ENCODE data around the gene HOMER2.
"Not testable (repeated sequence)": the region's sequence is repeated elsewhere in the genome, so short reads cannot be mapped to it uniquely, and the experiment has no call there.

HOMER2 gene

DNA sequence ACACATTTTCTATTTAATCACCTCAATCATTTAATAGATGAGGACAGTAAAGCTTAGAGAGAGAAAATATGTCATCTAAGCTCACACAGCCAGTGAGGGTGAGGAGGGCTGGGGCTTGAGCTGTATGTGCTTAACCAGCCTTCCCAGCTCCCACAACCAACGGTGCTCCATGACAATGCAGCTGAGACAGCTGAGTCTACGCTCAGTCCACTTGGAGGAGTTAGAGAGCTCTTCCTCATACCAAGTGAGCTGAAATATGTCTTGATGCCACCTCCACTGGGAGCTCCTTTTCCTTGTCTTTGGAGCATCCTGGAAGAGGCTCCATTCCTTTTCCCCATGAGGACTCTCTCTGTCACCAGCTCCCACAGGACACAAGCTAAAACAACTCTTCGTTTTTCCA is 9.3 kb downstream of the HOMER2 start:
- Histone ChIP-seq H3K27ac (ENCODE audit: low read length) (no peak overlapping the region), H3K4me1 (ENCODE audit: insufficient read depth, low read length) (no peaks in the 10 kb centered on the region), H3K9ac (ENCODE audit: low read depth, low read length) (no peak overlapping the region), H3K27me3 (ENCODE audit: insufficient read depth, low read length) (no peaks in the 10 kb centered on the region), H3K9me3 (ENCODE audit: insufficient read depth, low read depth, low read length) (no peaks in the 10 kb centered on the region), H3K36me3 (ENCODE audit: insufficient read depth, low read depth, low read length) (no peaks in the 10 kb centered on the region), H3K4me3 (ENCODE audit: low read length) (no peak overlapping the region)

DNA sequence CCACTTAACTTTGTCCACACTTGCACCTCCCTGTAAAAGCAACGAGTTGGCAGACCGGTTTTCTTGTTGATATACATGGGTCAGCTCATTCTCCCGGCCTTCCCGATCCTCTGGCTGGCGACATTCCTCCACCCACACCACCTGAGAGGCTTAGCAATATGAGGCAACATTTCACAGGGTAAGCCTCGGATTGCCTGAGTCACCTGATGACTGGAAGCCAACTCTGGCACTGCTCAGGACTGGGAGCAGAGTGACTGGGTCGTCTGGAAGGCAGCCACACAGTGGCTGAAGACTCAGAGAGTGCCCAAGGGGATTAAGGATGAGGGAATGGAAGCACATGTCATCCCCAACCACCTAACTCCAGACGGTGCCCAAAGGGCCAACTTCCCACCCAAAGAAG is 9.8 kb downstream of the HOMER2 start:
- Histone ChIP-seq H3K36me3 (ENCODE audit: insufficient read depth, low read depth, low read length) (no peaks in the 10 kb centered on the region), H3K4me3 (ENCODE audit: low read length) (no peak overlapping the region), H3K9ac (ENCODE audit: low read depth, low read length) (no peak overlapping the region), H3K27ac (ENCODE audit: low read length) (no peak overlapping the region), H3K9me3 (ENCODE audit: insufficient read depth, low read depth, low read length) (no peaks in the 10 kb centered on the region), H3K27me3 (ENCODE audit: insufficient read depth, low read length) (no peaks in the 10 kb centered on the region), H3K4me1 (ENCODE audit: insufficient read depth, low read length) (no peaks in the 10 kb centered on the region)

DNA sequence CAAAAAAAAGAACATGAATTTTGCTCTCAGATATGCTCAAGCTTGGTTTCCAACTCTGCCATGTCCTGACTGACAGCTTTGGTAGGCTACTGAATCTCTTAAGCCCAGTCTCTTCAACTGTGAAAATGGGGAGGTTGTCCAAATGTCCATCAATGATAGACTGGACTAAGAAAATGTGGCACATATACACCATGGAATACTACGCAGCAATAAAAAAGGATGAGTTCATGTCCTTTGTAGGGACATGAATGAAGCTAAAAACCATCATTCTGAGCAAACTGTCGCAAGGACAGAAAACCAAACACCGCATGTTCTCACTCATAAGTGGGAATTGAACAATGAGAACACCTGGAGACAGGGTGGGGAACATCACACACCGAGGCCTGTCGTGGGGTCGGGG is 12.8 kb downstream of the HOMER2 start:
- not testable (repeated sequence) for H3K4me1 ChIP-seq (ENCODE audit: insufficient read depth, low read length); H3K4me3 ChIP-seq (ENCODE audit: low read length); H3K36me3 ChIP-seq (ENCODE audit: insufficient read depth, low read depth, low read length); H3K27me3 ChIP-seq (ENCODE audit: insufficient read depth, low read length); H3K9me3 ChIP-seq (ENCODE audit: insufficient read depth, low read depth, low read length); H3K9ac ChIP-seq (ENCODE audit: low read depth, low read length); H3K27ac ChIP-seq (ENCODE audit: low read length)

DNA sequence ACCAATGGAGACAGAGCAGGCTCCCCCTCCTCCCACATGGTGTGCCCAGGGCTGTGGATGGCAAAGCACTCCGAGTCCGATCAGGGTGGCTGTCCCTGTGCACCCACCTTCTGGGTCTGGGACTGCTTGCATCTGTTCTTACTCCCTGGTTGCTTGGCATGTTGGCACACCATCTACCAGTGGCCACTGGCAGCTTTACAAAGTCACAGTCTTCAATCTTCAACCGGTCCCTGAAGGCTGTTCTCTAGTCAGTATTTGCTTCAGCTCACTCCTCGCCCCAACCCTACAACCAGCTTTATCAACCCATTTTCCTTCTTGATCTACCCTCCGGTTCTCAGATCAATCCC is 14.8 kb downstream of the HOMER2 start:
- Histone ChIP-seq H3K4me3 (ENCODE audit: low read length) (no peak overlapping the region), H3K9me3 (ENCODE audit: insufficient read depth, low read depth, low read length) (no peaks in the 10 kb centered on the region), H3K4me1 (ENCODE audit: insufficient read depth, low read length) (no peaks in the 10 kb centered on the region), H3K27me3 (ENCODE audit: insufficient read depth, low read length) (no peaks in the 10 kb centered on the region), H3K36me3 (ENCODE audit: insufficient read depth, low read depth, low read length) (no peaks in the 10 kb centered on the region), H3K27ac (ENCODE audit: low read length) (no peak overlapping the region), H3K9ac (ENCODE audit: low read depth, low read length) (no peak overlapping the region)

DNA sequence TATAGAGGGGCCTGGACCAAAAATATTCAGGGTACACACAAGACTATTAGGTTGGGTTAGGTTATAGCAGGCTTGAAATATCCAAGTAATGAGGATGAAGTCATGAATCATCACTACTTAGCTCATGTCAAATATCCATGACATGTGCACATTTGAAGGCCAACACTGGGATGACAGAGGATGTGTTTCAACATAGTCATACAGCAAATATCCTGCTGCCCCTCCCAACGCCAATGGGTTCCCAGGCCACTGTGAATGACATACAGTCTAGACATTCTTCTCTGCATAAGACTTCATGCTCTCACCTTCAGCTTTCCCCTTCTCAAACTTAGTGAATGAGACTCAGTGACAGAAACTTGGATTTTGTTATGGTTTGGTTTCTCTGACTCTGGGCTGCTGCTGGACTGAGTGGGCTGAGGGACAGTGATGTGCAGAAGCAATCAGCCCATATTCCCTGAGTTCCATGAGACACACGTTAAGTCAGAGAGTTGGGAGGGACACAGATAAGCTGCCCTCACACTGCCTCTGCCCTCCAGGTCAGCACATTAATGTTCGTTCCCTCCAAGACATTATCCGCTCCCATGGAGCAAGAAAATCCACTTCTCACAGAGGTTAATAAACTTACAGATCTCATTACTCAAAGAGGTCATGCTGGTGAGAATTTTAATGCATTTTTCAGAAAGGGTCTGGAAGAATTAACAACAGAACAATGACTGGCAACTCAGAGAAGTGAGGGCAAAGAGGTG is 15.4 kb downstream of the HOMER2 start:
- H3K9ac ChIP-seq (ENCODE audit: low read depth, low read length), result no peak overlapping the region
- H3K27ac ChIP-seq (ENCODE audit: low read length), result no peak overlapping the region
- no peak overlapping the region for H3K4me3 ChIP-seq (ENCODE audit: low read length)
- no peaks in the 10 kb centered on the region for H3K36me3 ChIP-seq (ENCODE audit: insufficient read depth, low read depth, low read length)
- no peaks in the 10 kb centered on the region for H3K9me3 ChIP-seq (ENCODE audit: insufficient read depth, low read depth, low read length)
- no peaks in the 10 kb centered on the region for H3K4me1 ChIP-seq (ENCODE audit: insufficient read depth, low read length)
- H3K27me3 ChIP-seq (ENCODE audit: insufficient read depth, low read length), result no peaks in the 10 kb centered on the region

DNA sequence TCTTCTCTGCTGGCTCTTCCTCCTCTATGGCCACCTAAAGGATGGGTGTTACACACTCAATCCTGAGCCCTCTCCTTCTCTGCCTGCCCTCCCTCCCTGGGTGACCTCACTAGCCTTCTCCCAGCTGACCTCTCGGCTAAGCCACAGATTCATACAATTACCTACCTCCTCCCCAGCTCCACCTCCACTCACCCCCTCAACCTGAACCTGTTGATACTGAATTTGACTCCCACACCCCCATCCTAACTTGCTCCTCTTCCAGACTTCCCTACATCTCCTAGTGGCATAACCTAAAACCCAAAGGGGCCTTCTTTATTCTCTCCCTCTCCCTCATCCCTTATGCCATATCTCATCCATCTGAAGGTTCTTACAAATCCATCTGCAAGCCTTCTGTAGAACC is 17.1 kb downstream of the HOMER2 start:
- no peak overlapping the region for H3K9ac ChIP-seq (ENCODE audit: low read depth, low read length)
- peaks cover 2% of the 10 kb centered on the region; the same call in 1 of the 2 replicates for H3K4me1 ChIP-seq (ENCODE audit: insufficient read depth, low read length)
- H3K36me3 ChIP-seq (ENCODE audit: insufficient read depth, low read depth, low read length), result no peaks in the 10 kb centered on the region
- H3K27me3 ChIP-seq (ENCODE audit: insufficient read depth, low read length), result no peaks in the 10 kb centered on the region
- H3K27ac ChIP-seq (ENCODE audit: low read length), result no peak overlapping the region
- H3K4me3 ChIP-seq (ENCODE audit: low read length), result no peak overlapping the region
- H3K9me3 ChIP-seq (ENCODE audit: insufficient read depth, low read depth, low read length), result no peaks in the 10 kb centered on the region

DNA sequence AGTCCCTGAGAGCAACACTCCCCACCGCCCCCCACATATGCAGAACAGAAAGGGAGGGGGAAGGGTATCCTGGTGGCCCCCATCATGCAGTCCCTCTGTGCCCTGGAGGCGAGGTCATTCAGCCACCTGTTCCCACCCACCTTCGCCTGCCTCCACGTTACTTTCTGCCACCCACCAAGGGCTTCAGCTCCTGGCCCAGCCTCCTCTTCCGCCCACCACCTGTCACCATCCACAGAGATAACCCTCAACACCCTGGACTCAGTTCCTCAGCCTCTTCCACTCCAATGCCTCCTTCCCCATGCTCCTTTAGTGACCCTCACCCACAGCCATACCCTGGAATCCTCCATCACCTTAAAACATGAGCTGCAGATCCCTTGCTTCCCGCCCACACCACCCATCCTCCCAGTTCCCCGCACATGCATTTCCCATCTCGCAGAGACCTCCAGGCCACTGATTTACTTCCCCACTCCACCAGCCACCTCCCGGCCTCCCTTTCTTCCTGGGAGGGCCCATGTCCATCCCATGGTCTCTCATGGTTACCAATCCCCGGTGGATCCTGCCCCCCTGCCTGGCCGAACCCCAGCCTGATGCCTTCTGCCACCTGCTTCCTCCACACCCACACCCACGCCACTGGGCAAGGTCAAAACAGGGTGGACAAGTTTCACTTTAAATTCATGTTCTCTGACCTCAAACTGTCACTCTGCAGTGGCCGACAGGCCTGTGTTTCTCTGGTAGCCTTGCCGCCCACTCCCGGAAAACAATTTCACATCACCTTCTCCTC is 18.2 kb downstream of the HOMER2 start:
- H3K4me1 ChIP-seq (ENCODE audit: insufficient read depth, low read length), result peaks cover 2% of the 10 kb centered on the region; the same call in 1 of the 2 replicates
- H3K36me3 ChIP-seq (ENCODE audit: insufficient read depth, low read depth, low read length), result no peaks in the 10 kb centered on the region
- no peak overlapping the region for H3K4me3 ChIP-seq (ENCODE audit: low read length)
- no peak overlapping the region for H3K9ac ChIP-seq (ENCODE audit: low read depth, low read length)
- H3K27me3 ChIP-seq (ENCODE audit: insufficient read depth, low read length), result no peaks in the 10 kb centered on the region
- H3K9me3 ChIP-seq (ENCODE audit: insufficient read depth, low read depth, low read length), result no peaks in the 10 kb centered on the region
- no peak overlapping the region for H3K27ac ChIP-seq (ENCODE audit: low read length)

DNA sequence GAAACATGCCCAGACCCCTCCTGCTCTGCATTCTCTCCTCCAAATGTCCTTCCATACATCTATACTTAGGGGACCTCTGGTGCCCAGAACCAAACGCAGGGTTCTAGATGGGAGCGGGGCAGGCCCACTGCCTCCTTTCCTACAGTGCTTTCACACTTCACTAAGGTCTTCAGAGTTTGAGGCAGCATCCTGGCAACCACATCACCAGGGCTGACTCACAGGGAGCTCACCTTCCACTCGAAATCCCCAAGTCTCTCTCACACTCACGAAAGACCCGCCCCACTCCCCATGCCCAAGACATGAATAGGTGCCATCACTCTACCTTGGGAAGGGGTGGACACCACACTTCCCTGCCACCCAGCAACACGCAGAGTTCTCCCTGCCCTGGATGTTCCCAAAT is 18.9 kb downstream of the HOMER2 start:
- H3K27me3 ChIP-seq (ENCODE audit: insufficient read depth, low read length), result no peaks in the 10 kb centered on the region
- H3K9me3 ChIP-seq (ENCODE audit: insufficient read depth, low read depth, low read length), result no peaks in the 10 kb centered on the region
- no peak overlapping the region for H3K27ac ChIP-seq (ENCODE audit: low read length)
- H3K9ac ChIP-seq (ENCODE audit: low read depth, low read length), result no peak overlapping the region
- peaks cover 2% of the 10 kb centered on the region; the same call in 1 of the 2 replicates for H3K4me1 ChIP-seq (ENCODE audit: insufficient read depth, low read length)
- H3K4me3 ChIP-seq (ENCODE audit: low read length), result no peak overlapping the region
- H3K36me3 ChIP-seq (ENCODE audit: insufficient read depth, low read depth, low read length), result no peaks in the 10 kb centered on the region

DNA sequence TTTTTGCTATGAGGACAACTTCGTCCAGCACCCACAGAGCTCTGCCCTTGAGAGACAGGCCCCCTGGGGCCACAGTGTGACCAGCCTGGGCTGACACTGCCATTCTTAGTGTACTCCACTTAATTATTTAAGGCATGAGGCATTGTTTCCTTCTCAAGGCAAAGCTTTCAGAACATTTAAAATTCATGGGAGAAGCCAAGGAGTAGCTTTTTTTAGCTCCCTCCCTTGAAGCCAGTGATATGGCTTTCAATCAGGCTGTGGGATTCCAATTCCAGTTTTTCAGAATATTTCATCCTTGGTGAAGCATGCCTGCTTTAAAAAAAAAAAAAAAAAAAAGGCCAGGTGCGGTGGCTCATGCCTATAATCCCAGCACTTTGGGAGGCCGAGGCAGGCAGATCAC is 21.3 kb downstream of the HOMER2 start:
- Histone ChIP-seq H3K9ac (ENCODE audit: low read depth, low read length) (no peak overlapping the region), H3K27me3 (ENCODE audit: insufficient read depth, low read length) (no peaks in the 10 kb centered on the region), H3K9me3 (ENCODE audit: insufficient read depth, low read depth, low read length) (no peaks in the 10 kb centered on the region), H3K36me3 (ENCODE audit: insufficient read depth, low read depth, low read length) (no peaks in the 10 kb centered on the region), H3K27ac (ENCODE audit: low read length) (no peak overlapping the region), H3K4me3 (ENCODE audit: low read length) (no peak overlapping the region), H3K4me1 (ENCODE audit: insufficient read depth, low read length) (peaks cover 2% of the 10 kb centered on the region; the same call in 1 of the 2 replicates)

DNA sequence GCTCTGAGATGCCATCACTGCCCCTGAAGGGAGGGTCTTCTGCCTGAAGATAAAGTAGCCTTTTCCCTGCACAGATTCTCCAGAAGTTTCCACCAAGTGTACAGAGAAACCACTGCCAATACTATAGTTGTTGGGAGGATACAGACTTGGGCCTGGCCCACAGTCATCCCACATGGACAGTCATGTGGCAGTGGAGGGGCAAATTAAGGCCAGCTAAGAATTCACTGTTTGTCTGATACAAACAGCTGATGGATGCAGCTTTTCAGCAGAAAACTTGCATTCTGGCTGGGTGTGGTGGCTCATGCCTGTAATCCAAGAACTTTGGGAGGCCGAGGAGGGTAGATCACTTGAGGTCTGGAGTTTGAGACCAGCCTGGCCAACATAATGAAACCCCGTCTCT is 22.1 kb downstream of the HOMER2 start:
- H3K36me3 ChIP-seq (ENCODE audit: insufficient read depth, low read depth, low read length), result no peaks in the 10 kb centered on the region
- peaks cover 2% of the 10 kb centered on the region; the same call in 1 of the 2 replicates for H3K4me1 ChIP-seq (ENCODE audit: insufficient read depth, low read length)
- no peaks in the 10 kb centered on the region for H3K27me3 ChIP-seq (ENCODE audit: insufficient read depth, low read length)
- H3K9me3 ChIP-seq (ENCODE audit: insufficient read depth, low read depth, low read length), result no peaks in the 10 kb centered on the region
- no peak overlapping the region for H3K4me3 ChIP-seq (ENCODE audit: low read length)
- no peak overlapping the region for H3K27ac ChIP-seq (ENCODE audit: low read length)
- no peak overlapping the region for H3K9ac ChIP-seq (ENCODE audit: low read depth, low read length)

DNA sequence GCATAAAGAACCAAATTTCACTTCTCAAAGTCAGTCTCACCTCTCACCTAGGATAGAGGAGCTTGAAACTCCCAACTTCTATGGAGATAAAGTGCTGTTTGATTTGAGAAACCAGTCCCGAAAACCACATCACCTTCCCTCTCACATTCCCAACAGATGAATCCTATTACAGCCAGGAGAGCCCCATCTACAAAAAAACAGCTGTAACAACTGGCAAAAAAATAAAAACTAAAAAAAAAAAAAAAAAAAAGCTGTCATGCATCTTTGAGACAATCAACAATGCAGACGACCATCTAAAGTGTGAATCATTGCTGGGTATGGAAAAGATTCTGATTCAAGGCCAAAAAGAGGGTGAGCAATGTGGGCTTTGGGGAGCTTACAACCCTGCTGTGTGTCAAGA is 23.8 kb downstream of the HOMER2 start:
- H3K9ac ChIP-seq (ENCODE audit: low read depth, low read length), result no peak overlapping the region
- H3K9me3 ChIP-seq (ENCODE audit: insufficient read depth, low read depth, low read length), result no peaks in the 10 kb centered on the region
- H3K27ac ChIP-seq (ENCODE audit: low read length), result no peak overlapping the region
- no peaks in the 10 kb centered on the region for H3K36me3 ChIP-seq (ENCODE audit: insufficient read depth, low read depth, low read length)
- H3K4me3 ChIP-seq (ENCODE audit: low read length), result no peak overlapping the region
- peaks cover 2% of the 10 kb centered on the region; the same call in 1 of the 2 replicates for H3K4me1 ChIP-seq (ENCODE audit: insufficient read depth, low read length)
- H3K27me3 ChIP-seq (ENCODE audit: insufficient read depth, low read length), result no peaks in the 10 kb centered on the region

DNA sequence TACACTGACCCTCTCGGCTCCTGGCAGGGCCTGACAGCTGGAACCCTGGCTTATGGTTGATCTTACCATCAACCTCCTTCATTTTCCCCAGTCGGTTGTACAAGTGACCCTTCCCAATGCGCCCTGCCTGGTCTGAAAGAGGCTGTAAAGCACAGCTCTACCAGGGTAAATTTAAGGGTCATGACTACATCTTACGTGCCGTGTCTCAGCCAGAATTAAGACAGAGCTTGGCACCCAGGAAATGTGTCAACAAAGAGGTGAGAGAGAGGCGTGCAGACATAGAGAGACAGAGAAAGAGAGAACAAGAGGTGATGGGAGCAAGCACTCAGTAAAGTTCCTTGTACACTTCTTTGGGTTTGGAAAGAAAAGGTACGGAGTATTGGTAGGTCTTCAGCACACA is 28.8 kb downstream of the HOMER2 start:
- no peak overlapping the region for H3K27ac ChIP-seq (ENCODE audit: low read length)
- H3K9ac ChIP-seq (ENCODE audit: low read depth, low read length), result no peak overlapping the region
- H3K36me3 ChIP-seq (ENCODE audit: insufficient read depth, low read depth, low read length), result no peaks in the 10 kb centered on the region

More for the DNA sequence above, 28.8 kb downstream of the HOMER2 start:
- Histone ChIP-seq H3K4me3 (ENCODE audit: low read length) (no peak overlapping the region), H3K4me1 (ENCODE audit: insufficient read depth, low read length) (no peaks in the 10 kb centered on the region), H3K27me3 (ENCODE audit: insufficient read depth, low read length) (no peaks in the 10 kb centered on the region), H3K9me3 (ENCODE audit: insufficient read depth, low read depth, low read length) (no peaks in the 10 kb centered on the region)

Measured in iPS-20b (cell line).